Prostate gland (tissue), 2 donors: ENCODE data around the gene NAV2. TPM values are rescaled to one million over a fixed set of nuclear protein-coding genes. Genes with fewer than 3 reads are reported as not detected.

Experiments used
- DNase-seq: peaks from one replicate; pipeline ENCODE4 v3.0.0-alpha.2; 2019; ENCODE audit warnings: low spot score
- H3K27ac ChIP-seq, 2 donors: fragments of 200-600 bp; sonication (generic); 2 replicates each; pipeline ENCODE4 v1.5.1; 2017 to 2019
- H3K27me3 ChIP-seq: fragments of 200-600 bp; sonication (generic); replicated peaks from 2 replicates; pipeline ENCODE4 v1.5.1; 2019; ENCODE audit not compliant: insufficient read depth
- H3K36me3 ChIP-seq, 2 donors: fragments of 200-600 bp; sonication (generic); 1 replicate in 1 of 2; 2 replicates in 1 of 2; pipeline versions ENCODE4 v1.5.1 to v1.8.1; 2017 to 2019
- H3K4me1 ChIP-seq: fragments of 200-600 bp; sonication (generic); replicated peaks from 2 replicates; pipeline ENCODE4 v1.5.1; 2019
- H3K4me3 ChIP-seq, 2 donors: fragments of 200-600 bp; sonication (generic); 2 replicates each; pipeline ENCODE4 v1.5.1; 2017 to 2019
- H3K9me3 ChIP-seq: fragments of 200-600 bp; sonication (generic); 2 replicates; pipeline ENCODE4 v1.5.1; 2017
- CTCF ChIP-seq, 4 experiments: fragments of 200-600 bp in 2 of 4; fragments of 450-650 bp in 2 of 4; sonication (generic) in 2 of 4; IDR thresholded peaks; 1 replicate in 3 of 4; 2 replicates in 1 of 4; pipeline ENCODE4 v1.5.1; 2016 to 2019; ENCODE audit warnings: antibody characterized with exemption in 4 of 4, mild to moderate bottlenecking in 2 of 4, moderate library complexity in 2 of 4
- POLR2A ChIP-seq: fragments of 450-650 bp; IDR thresholded peaks from one replicate; pipeline ENCODE4 v1.6.1; 2016; ENCODE audit warnings: antibody characterized with exemption, mild to moderate bottlenecking
- POLR2AphosphoS5 ChIP-seq: sonication (generic); formaldehyde crosslinking; IDR thresholded peaks from one replicate; pipeline ENCODE4 v1.6.1; 2017; ENCODE audit warnings: antibody characterized with exemption
- WGBS: methylation state at CpG from one replicate; pipeline ENCODE4 v1.1.5; 2018; 5-methylcytosine and 5-hydroxymethylcytosine counted together
- intact Hi-C: fragments of 100-400 bp; cut with DNase I; formaldehyde crosslinking; loops from one replicate; pipeline ENCODE4 v1.14.2; 2022
- total RNA-seq, 2 donors: library from RNA; depleted of rRNA; stranded (reverse); fragments of >200 nt; gene quantifications; one replicate each; pipeline ENCODE4 v1.1.0, GENCODE V29; 2016

Gene NAV2
- total RNA-seq, 2 donors from 2014 or later = 17.1 to 26.6 TPM

DNA sequence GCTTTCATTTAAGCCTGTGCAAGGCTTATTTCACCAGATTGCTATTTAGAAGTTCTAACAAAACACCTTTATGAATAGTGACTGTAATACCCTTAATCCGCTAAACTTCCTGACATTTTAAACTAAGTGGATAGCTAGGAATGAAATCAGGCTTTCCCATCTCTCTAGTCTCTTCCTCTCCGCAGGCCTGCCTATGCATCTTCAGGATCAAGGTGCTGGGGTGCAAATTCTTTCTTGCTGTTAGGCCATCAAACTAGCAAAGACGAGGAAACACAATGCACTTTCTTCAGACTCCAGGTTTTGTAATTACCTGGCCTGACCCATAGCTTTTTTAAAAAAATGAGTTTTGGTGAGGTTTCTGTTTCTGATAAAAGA, 298.2 kb downstream of the NAV2 start:
- H3K27ac ChIP-seq = no peak overlapping the region
- 77% methylated on average over 3 of the region's 3 CpGs for WGBS
- TF ChIP-seq POLR2A (no peak), CTCF (IDR thresholded peaks at IDR 0.05) (no peak), POLR2AphosphoS5 (no peak)

DNA sequence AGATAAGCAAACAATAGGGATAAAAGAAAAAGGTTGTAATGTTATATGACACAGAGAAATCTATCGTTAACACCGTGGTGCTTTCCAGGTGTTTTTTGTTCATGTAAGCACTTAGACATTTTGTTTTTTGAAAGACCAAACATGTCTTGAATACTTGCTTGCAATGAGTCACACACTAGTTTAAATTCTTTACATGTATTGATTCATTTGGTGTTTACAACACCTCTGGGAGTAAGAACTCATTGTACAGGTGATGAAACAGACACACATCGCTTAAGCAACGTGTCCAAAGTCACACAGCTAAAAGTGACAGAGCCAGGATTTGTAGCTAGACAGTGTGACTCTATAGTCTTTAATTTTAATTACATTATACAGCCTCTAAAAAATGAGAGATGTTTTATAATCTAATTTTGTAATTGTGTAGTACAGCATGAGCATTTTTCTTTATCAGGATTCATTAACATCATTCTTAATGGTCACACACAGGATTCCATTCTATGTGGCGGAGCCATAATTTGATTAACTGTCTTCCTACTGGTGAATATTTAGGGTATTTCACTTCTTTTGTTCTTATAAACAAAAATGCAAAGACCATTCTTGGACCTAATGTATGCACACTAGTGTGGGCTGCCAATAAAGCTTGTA, 298.8 kb downstream of the NAV2 start:
- Histone ChIP-seq H3K27ac (no peak overlapping the region), H3K9me3 (no peaks in the 10 kb centered on the region), H3K4me1 (no peaks in the 10 kb centered on the region), H3K4me3 (no peak overlapping the region), H3K36me3 (no peaks in the 10 kb centered on the region), H3K27me3 (no peaks in the 10 kb centered on the region)
- intact Hi-C loops = no loop called here
- WGBS = 63% methylated on average over 5 of the region's 5 CpGs
- no peak for DNase-seq
- TF ChIP-seq POLR2AphosphoS5 (no peak), POLR2A (no peak), CTCF (IDR thresholded peaks at IDR 0.05) (no peak)

More for the DNA sequence above, 298.2 kb downstream of the NAV2 start:
- Histone ChIP-seq H3K36me3 (no peaks in the 10 kb centered on the region), H3K9me3 (no peaks in the 10 kb centered on the region), H3K27me3 (no peaks in the 10 kb centered on the region), H3K4me1 (no peaks in the 10 kb centered on the region), H3K4me3 (no peak overlapping the region)
- DNase-seq = no peak
- intact Hi-C loops = no loop called here

DNA sequence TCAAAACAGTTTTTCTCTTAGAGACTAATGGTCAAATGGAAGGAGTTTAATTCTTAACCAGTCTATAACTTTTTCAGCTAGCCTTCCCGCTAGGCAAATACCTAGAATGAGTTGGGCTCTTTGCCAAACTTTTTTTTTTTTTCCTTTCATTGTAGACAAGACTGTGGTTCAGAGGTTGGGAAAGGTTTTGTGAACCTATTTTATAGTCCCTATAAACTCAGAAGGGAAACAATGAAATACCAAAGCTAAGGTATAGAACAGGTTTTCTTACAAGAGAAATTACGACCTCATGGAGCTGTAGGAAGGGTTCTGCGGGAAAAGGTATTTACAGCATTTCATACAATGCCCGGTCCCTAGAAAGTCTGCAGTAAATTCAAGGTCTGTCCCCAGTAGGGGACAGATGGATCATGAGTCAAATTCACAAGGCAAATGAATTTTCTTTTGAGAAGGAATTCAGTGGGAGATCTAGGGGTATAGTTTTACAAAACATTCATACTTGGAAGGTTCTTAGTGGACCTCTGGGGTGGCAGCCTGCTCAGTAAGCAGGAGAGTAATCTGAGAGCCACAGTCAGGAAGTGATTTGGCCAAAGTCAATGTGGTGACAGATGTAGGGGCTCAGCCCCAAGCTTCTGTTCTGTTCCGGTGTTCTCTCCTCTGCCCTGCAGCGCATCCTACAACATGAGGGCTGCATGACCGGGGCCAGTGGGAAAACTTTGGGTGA, 300.9 kb downstream of the NAV2 start:
- Histone ChIP-seq H3K27me3 (no peaks in the 10 kb centered on the region), H3K36me3 (no peaks in the 10 kb centered on the region), H3K9me3 (no peaks in the 10 kb centered on the region), H3K4me1 (no peaks in the 10 kb centered on the region), H3K4me3 (no peak overlapping the region), H3K27ac (no peak overlapping the region)
- TF ChIP-seq POLR2AphosphoS5 (no peak), POLR2A (no peak), CTCF (IDR thresholded peaks at IDR 0.05) (no peak)
- no peak for DNase-seq
- 27% methylated on average over 7 of the region's 7 CpGs for WGBS
- intact Hi-C loops = no loop called here

GRCh38 chr11:20014067-20014402, 301.4 kb downstream of the NAV2 start:
- H3K27ac ChIP-seq = no peak overlapping the region

More at GRCh38 chr11:20014067-20014402, 301.4 kb downstream of the NAV2 start:
- no peaks in the 10 kb centered on the region for H3K9me3 ChIP-seq
- intact Hi-C loops = no loop called here
- no peaks in the 10 kb centered on the region for H3K27me3 ChIP-seq
- DNase-seq = no peak
- no peaks in the 10 kb centered on the region for H3K36me3 ChIP-seq
- H3K4me3 ChIP-seq = no peak overlapping the region
- TF ChIP-seq CTCF (IDR thresholded peaks at IDR 0.05) (no peak), POLR2AphosphoS5 (no peak), POLR2A (no peak)
- H3K4me1 ChIP-seq = no peaks in the 10 kb centered on the region
- WGBS = 18% methylated on average over 2 of the region's 2 CpGs
